Effector CD4-positive, alpha-beta T cell (primary cell): ENCODE data around the gene SHB.

ENCODE experiments used
- DNase-seq: peaks from one replicate; pipeline ENCODE4 v3.0.0-alpha.2; 2020

The SHB gene

DNA sequence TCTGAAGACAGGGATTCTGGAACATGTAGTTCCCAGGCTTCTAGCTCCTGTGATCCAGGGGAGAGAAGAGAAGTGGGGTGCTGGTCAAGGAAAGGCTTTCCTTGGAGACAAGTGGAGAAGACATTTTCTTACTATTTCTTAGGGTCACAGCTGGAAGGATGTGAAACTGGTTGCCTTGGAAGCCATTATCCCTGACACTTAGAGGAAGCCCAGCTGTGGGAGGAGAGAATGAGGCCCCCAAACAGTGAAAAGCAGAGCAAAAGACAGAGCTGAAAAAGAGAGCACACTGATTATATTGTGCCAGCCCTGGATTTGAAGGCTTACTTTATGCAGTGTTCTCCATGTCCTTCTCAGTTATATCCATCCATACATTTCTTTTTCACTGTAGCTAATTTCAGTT lies 17.5 kb upstream of the SHB start:
- DNase-seq = no peak

- DNase-seq = no peak
Observed at GRCh38 chr9:38085308-38085707, 16.3 kb upstream of the SHB start.

DNA sequence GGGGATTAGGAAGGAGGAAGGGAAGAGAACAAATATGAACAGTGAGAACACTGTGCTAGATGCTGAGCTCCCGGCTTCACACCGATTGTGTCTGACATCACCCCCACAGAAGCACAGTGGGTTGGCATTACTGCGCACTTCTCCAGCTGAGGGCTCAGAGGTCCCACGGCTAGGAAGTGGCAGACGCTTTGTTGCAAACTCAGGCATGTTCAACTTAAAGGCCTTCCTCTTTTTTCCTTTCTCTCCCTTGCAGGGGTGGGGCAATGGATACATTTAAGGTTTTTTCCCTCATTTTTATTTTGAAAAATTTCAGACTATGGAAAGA lies 15.5 kb upstream of the SHB start:
- DNase-seq = no peak

- DNase-seq = no peak
Observed at GRCh38 chr9:38083858-38084555, 15.0 kb upstream of the SHB start.

- DNase-seq = no peak
Observed at GRCh38 chr9:38082446-38083287, 13.6 kb upstream of the SHB start.

- no peak for DNase-seq
Observed at GRCh38 chr9:38081356-38082108, 12.5 kb upstream of the SHB start.

DNA sequence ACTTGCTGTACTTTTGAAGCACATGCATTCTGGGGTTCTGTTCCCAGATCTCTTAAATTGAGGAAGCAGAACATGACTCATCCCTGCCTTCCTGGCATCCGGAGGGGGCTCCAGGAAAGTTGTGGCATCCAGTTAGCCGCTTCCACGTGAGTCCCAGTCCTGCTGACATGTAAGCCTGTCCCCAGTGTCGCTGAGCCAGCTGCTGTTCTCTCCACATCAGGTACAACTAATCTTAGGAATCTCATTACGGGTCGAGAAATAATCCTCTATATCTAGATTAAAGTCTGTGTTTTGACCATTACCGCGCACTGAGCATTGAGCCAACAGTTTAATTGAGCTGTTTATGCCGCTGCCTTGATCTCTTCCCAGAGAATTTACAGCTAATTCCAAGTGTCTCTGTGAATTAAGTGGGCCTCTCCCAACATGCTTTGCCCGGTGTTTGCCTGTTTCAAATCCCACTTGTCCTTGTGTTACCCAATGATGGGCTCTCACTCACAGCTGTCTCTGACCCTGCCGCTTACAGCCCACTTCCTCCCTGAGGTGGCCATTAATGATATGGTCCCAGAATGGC lies 10.5 kb upstream of the SHB start:
- DNase-seq = no peak

- no peak for DNase-seq
Observed at GRCh38 chr9:38075272-38075671, 6.2 kb upstream of the SHB start.

GRCh38 chr9:38074441-38074961 lies 5.5 kb upstream of the SHB start:
- DNase-seq = no peak

DNA sequence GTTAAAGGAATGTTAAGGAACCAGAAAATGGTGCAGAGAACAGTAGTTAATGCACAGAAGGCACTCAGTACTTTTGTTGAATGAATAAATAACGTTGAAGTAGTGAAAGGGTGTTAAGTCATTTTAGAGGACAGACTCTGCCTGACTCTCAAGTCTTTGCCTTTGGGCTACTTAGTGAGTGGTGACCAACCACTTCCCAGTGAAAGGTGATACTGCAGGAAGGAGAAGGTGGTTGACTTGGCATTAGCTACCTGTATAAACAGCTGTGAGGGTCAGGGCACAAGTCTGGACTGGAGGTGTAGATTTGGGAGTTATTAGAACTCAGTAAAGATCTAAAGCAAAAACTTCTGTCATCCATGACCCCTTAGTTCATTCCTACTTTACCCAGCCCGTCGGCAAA lies 4.9 kb upstream of the SHB start:
- no peak for DNase-seq

DNA sequence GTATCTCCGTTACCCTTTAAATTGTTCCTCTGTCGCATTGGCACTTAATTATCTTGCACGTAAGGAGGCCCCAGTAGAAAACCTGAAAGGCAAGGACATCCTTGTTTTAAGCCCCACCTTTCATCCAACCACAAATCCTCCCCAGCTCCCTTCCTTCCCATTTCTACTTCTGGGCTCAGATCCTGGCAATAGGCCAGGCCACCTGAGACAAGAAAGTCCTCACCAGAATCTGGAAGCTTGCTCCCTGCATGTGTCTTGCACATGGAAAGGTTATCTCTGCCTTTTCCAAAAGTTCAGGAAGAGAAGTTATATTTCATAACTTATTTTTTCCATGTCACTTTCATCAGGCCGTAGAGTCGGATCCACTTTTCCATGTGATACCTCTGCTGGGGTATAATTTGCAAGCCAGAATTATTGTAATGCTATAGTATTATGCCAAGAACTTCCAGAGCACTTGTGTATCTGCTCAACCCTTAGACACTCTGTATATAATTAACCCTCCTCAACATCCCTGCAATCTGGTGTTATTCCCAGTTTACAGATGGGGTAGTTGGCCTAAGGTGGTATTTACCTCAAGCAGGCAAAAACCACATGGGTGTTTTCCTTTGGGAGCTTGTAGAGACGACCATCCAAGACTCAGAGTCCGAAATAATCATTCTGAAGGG lies 2.6 kb upstream of the SHB start:
- no peak for DNase-seq

GRCh38 chr9:38067859-38068681 lies 957 bp downstream of the SHB start:
- DNase-seq = no peak

DNA sequence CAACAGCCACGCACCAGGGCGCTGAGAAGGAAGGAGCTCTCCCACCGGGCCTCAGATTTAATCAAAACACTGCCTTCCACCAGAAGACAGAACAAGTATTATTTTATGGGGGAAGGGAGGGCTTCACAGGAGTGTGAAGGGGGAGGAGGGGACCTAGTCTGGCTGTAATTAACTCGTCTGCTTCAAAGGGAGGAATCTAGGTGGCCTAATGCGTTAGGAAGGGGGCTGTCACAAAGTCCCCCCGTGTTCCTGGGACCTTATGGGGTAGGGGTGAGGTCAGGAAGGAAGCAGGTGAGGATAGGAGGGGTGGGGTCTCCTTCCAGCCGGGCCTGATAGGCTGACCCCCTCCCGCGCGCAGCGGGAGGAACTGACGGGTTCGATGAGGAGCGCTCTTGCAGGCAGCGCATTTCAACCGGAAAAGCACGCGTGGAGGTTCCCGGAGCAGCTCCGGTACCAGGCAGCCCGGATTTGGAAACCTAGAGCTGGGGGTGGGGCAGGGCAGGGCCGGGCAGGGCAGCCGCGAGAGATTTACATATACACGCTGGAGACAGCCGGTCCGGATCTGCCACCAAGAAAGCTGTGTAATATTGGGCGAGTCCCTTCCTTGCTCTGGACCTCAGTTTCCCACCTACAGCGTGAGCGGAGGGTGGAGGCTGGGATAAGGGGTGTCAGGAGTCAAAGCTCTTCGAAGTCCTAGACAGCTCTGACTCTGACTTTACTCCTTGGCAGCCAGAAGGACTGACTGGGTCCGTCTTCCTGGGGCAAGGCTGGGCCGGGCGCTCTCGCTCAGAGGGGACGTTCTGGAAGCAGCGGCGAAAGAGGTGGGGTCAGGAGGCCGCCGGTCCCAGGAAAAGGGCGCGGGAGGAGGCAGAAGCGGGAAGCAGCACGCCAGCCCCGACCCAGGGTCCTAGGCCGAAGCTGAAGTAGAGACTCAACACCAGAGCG lies 1.8 kb downstream of the SHB start:
- DNase-seq = no peak

- no peak for DNase-seq
Observed at GRCh38 chr9:38066197-38066913, 2.7 kb downstream of the SHB start.

DNA sequence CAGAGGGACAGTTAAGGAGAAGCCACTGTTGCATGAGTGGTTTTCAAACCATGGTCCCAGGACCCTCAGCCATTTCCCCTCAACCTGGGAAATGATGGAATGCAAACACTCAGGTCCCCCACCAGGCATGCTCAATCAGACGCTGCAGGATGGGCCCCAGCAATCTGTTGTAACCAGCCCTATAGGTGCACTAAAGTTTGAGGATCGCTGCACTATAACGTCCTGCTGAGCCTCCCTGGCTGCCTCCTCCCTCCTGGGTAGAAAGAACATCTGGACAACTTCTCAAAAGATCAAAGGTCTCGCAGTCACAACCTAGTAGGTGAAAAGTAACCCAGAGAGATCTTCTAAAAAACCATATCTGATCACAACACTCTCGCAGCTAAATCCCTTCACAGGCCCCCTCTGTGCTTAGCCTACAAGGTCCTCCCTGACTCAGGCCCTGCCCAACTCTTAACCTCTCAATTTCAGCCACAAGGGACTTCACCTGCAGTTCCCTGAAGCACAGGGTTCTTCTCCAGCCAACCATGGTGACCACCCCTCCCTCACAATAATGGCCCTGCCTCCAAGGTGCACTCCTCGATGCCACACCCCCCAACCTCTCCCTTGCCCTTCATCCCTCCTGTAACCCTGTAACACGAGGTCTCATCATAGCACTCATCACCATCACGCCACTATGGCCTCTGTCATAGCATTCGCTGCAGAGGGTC lies 3.5 kb downstream of the SHB start:
- DNase-seq = no peak

- no peak for DNase-seq
Observed at GRCh38 chr9:38064842-38065368, 4.1 kb downstream of the SHB start.

GRCh38 chr9:38063363-38063707 lies 5.7 kb downstream of the SHB start:
- no peak for DNase-seq

- DNase-seq = no peak
Observed at GRCh38 chr9:38062498-38063362, 6.3 kb downstream of the SHB start.
